H1 (cell line): Measurements from ENCODE around the gene GHRH. TPM values are rescaled to one million over a fixed set of nuclear protein-coding genes. Genes with fewer than 3 reads are reported as not detected.

Experiments used
- CTCF ChIA-PET: fragments of 300-600 bp; sonication (Branson Sonifier 250); formaldehyde crosslinking; loops from one replicate; lab custom pipeline; 2021; ENCODE audit not compliant: partially characterized antibody; lab: Charles Lee
- POLR2A ChIA-PET: fragments of 300-600 bp; sonication (Branson Sonifier 250); formaldehyde crosslinking; loops from one replicate; lab custom pipeline; 2021; ENCODE audit warnings: inconsistent platforms; ENCODE audit not compliant: partially characterized antibody; lab: Charles Lee
- DNase-seq, 2 experiments: peaks; one replicate each; pipeline versions ENCODE4 v3.0.0 to v3.0.0-alpha.2; 2010 to 2022; ENCODE audit warnings: low spot score in 2 of 2, low read depth in 1 of 2, mixed read lengths in 1 of 2
- FAIRE-seq: peaks from 2 replicates; lab custom pipeline; 2011; peaks lifted over from hg19 to GRCh38; lab: Jason Lieb, UNC
- H2AFZ ChIP-seq: 2 replicates; pipeline ENCODE4 v1.8.1; 2012; ENCODE audit warnings: low read length, inconsistent platforms
- H2AK5ac ChIP-seq: 2 replicates; pipeline ENCODE4 v1.6.1; 2013; ENCODE audit warnings: low read depth, low read length
- H2BK120ac ChIP-seq: replicated peaks from 2 replicates; pipeline ENCODE3; 2013; ENCODE audit warnings: low read depth, low read length, inconsistent platforms
- H2BK12ac ChIP-seq: 2 replicates; pipeline ENCODE4 v1.6.1; 2013; ENCODE audit warnings: low read depth, low read length
- H2BK15ac ChIP-seq: 2 replicates; pipeline ENCODE4 v1.6.1; 2013; ENCODE audit warnings: low read length
- H2BK20ac ChIP-seq: 2 replicates; pipeline ENCODE4 v1.6.1; 2013; ENCODE audit warnings: low read length
- H2BK5ac ChIP-seq: 2 replicates; pipeline ENCODE4 v1.6.1; 2013; ENCODE audit warnings: low read depth, low read length
- H3K14ac ChIP-seq: 2 replicates; pipeline ENCODE4 v1.6.1; 2013; ENCODE audit warnings: inconsistent platforms; ENCODE audit not compliant: insufficient read length
- H3K18ac ChIP-seq: 2 replicates; pipeline ENCODE4 v1.6.1; 2013; ENCODE audit warnings: low read length; ENCODE audit errors: extremely low read depth
- H3K23ac ChIP-seq: 2 replicates; pipeline ENCODE4 v1.6.1; 2013; ENCODE audit warnings: inconsistent platforms; ENCODE audit not compliant: insufficient read length
- H3K23me2 ChIP-seq: 2 replicates; pipeline ENCODE4 v1.6.1; 2013; ENCODE audit warnings: low read depth, low read length
- H3K27ac ChIP-seq: 2 replicates; pipeline ENCODE4 v1.6.1; 2011; ENCODE audit warnings: low read depth, low read length, inconsistent platforms
- H3K27me3 ChIP-seq, 4 experiments: replicated peaks in 1 of 4; 1 replicate in 1 of 4; 2 replicates in 3 of 4; pipeline versions ENCODE4 v1.6.1 to v1.8.1; 2011 to 2013; ENCODE audit warnings: low read length in 3 of 4, mild to moderate bottlenecking in 3 of 4, inconsistent platforms in 2 of 4, mixed read lengths in 2 of 4, moderate library complexity in 1 of 4; ENCODE audit not compliant: control insufficient read depth in 3 of 4, insufficient read depth in 3 of 4; ENCODE audit errors: extremely low read depth in 1 of 4
- H3K36me3 ChIP-seq, 4 experiments: 2 replicates each; pipeline versions ENCODE4 v1.6.1 to v1.8.1; 2011 to 2013; ENCODE audit warnings: mild to moderate bottlenecking in 4 of 4, low read length in 3 of 4, moderate library complexity in 2 of 4, control low read depth in 1 of 4, inconsistent platforms in 1 of 4; ENCODE audit not compliant: insufficient read depth in 4 of 4, control insufficient read depth in 2 of 4
- H3K4ac ChIP-seq: replicated peaks from 2 replicates; pipeline ENCODE3; 2013; ENCODE audit warnings: low read length, low read depth, mixed read lengths, inconsistent platforms; ENCODE audit not compliant: insufficient read length
- H3K4me1 ChIP-seq, 4 experiments: replicated peaks in 1 of 4; 1 replicate in 1 of 4; 2 replicates in 3 of 4; pipeline versions ENCODE4 v1.6.1 to v1.8.1; 2011 to 2013; ENCODE audit warnings: low read length in 3 of 4, inconsistent platforms in 2 of 4, mixed read lengths in 1 of 4; ENCODE audit not compliant: insufficient read depth in 4 of 4, control insufficient read depth in 3 of 4
- H3K4me2 ChIP-seq, 2 experiments: 2 replicates each; pipeline versions ENCODE4 v1.6.1 to v1.8.1; 2011 to 2013; ENCODE audit warnings: low read depth in 2 of 2, low read length in 2 of 2, control low read depth in 1 of 2, inconsistent platforms in 1 of 2, mild to moderate bottlenecking in 1 of 2; ENCODE audit not compliant: insufficient read depth in 1 of 2
- H3K4me3 ChIP-seq, 4 experiments: fragments of 200-600, 300-600 bp in 1 of 4; sonication (generic), shearing (Covaris generic), sonication (Bioruptor Twin) in 1 of 4; 2 replicates each; pipeline versions ENCODE4 v1.5.1 to v1.8.1; 2011 to 2016; ENCODE audit warnings: low read length in 4 of 4, low read depth in 3 of 4, control low read depth in 2 of 4, inconsistent platforms in 2 of 4, mild to moderate bottlenecking in 2 of 4, mixed read lengths in 1 of 4, moderate library complexity in 1 of 4; ENCODE audit not compliant: insufficient read depth in 2 of 4; ENCODE audit errors: extremely low read depth in 1 of 4
- H3K56ac ChIP-seq: replicated peaks from 2 replicates; pipeline ENCODE3; 2013; ENCODE audit warnings: low read depth, mild to moderate bottlenecking, mixed read lengths, low read length, inconsistent platforms; ENCODE audit not compliant: insufficient read length
- H3K79me1 ChIP-seq: 2 replicates; pipeline ENCODE4 v1.6.1; 2013; ENCODE audit warnings: low read depth, low read length, control low read depth
- H3K79me2 ChIP-seq, 2 experiments: 2 replicates each; pipeline versions ENCODE4 v1.6.1 to v1.8.1; 2012 to 2013; ENCODE audit warnings: low read length in 2 of 2, mild to moderate bottlenecking in 2 of 2, inconsistent platforms in 1 of 2; ENCODE audit not compliant: insufficient read depth in 2 of 2, control insufficient read depth in 1 of 2
- H3K9ac ChIP-seq, 4 experiments: replicated peaks in 1 of 4; 1 replicate in 1 of 4; 2 replicates in 3 of 4; pipeline versions ENCODE4 v1.6.1 to v1.8.1; 2011 to 2013; ENCODE audit warnings: low read depth in 3 of 4, low read length in 3 of 4, control low read depth in 2 of 4, mild to moderate bottlenecking in 2 of 4, moderate library complexity in 2 of 4, inconsistent platforms in 1 of 4; ENCODE audit errors: extremely low read depth in 1 of 4
- H3K9me3 ChIP-seq, 2 experiments: 2 replicates each; pipeline versions ENCODE4 v1.6.1 to v1.8.1; 2012 to 2013; ENCODE audit warnings: mild to moderate bottlenecking in 2 of 2, moderate library complexity in 2 of 2, control low read depth in 1 of 2, inconsistent platforms in 1 of 2, low read depth in 1 of 2, low read length in 1 of 2, mixed read lengths in 1 of 2; ENCODE audit not compliant: insufficient read depth in 2 of 2
- H4K20me1 ChIP-seq, 2 experiments: replicated peaks in 1 of 2; 2 replicates each; pipeline versions ENCODE3 to v1.8.1; 2011 to 2013; ENCODE audit warnings: inconsistent platforms in 2 of 2, low read length in 2 of 2, mild to moderate bottlenecking in 1 of 2; ENCODE audit not compliant: insufficient read depth in 2 of 2, control insufficient read depth in 1 of 2
- H4K5ac ChIP-seq: 2 replicates; pipeline ENCODE4 v1.6.1; 2013; ENCODE audit warnings: low read length, low read depth, mixed read lengths, inconsistent platforms; ENCODE audit not compliant: insufficient read length
- H4K8ac ChIP-seq: 2 replicates; pipeline ENCODE4 v1.8.0; 2013; ENCODE audit warnings: mild to moderate bottlenecking, moderate library complexity, low read length, inconsistent platforms; ENCODE audit not compliant: insufficient read depth; ENCODE audit errors: extremely low read depth
- H4K91ac ChIP-seq: replicated peaks from 2 replicates; pipeline ENCODE3; 2013; ENCODE audit warnings: low read length, mixed read lengths, inconsistent platforms; ENCODE audit not compliant: insufficient read length
- ASH2L ChIP-seq: fragments of 200-600, 300-600 bp; sonication (generic); IDR thresholded peaks from one replicate; pipeline ENCODE4 v1.7.1; 2017; ENCODE audit warnings: low read length
- BACH1 ChIP-seq: IDR thresholded peaks from 2 replicates; pipeline ENCODE4 v1.6.1; 2012; ENCODE audit warnings: low read length, improper control_type of control experiment
- HDAC6 ChIP-seq: IDR thresholded peaks from one replicate; pipeline ENCODE4 v1.7.1; 2012; ENCODE audit warnings: low read depth, mild to moderate bottlenecking, inconsistent platforms, low read length, moderate library complexity
- NANOG ChIP-seq: IDR thresholded peaks from 2 replicates; pipeline ENCODE4 v1.6.1; 2011; ENCODE audit warnings: low read length, low read depth, mild to moderate bottlenecking, inconsistent platforms; ENCODE audit not compliant: insufficient read depth, poor library complexity, severe bottlenecking
- NRF1 ChIP-seq: IDR thresholded peaks from 2 replicates; pipeline ENCODE4 v1.6.1; 2011; ENCODE audit warnings: mild to moderate bottlenecking, low read depth, low read length, improper control_type of control experiment
- RXRA ChIP-seq: IDR thresholded peaks from 2 replicates; pipeline ENCODE4 v1.6.1; 2011; ENCODE audit warnings: low read depth, mild to moderate bottlenecking, low read length, moderate library complexity; ENCODE audit not compliant: insufficient read depth
- SP2 ChIP-seq: IDR thresholded peaks from 2 replicates; pipeline ENCODE4 v1.6.1; 2012; ENCODE audit warnings: mild to moderate bottlenecking, low read length, inconsistent platforms
- SUZ12 ChIP-seq: fragments of 200-600 bp; sonication (generic); IDR thresholded peaks from 2 replicates; pipeline ENCODE4 v1.6.1; 2012; ENCODE audit warnings: mild to moderate bottlenecking, inconsistent platforms, low read length, moderate library complexity, mixed read lengths
- TAF7 ChIP-seq: optimal IDR thresholded peaks from 2 replicates; pipeline ENCODE3; 2011; ENCODE audit warnings: low read depth, mild to moderate bottlenecking, inconsistent platforms, low read length, moderate library complexity, borderline replicate concordance
- TCF12 ChIP-seq: IDR thresholded peaks from 2 replicates; pipeline ENCODE4 v1.6.1; 2011; ENCODE audit warnings: low read depth, mild to moderate bottlenecking, low read length
- TEAD4 ChIP-seq: IDR thresholded peaks from 2 replicates; pipeline ENCODE4 v1.6.1; 2012; ENCODE audit warnings: low read depth, low read length, inconsistent platforms, mixed read lengths
- WGBS, 2 experiments: shearing (Covaris generic) in 1 of 2; methylation state at CpG; one replicate each; pipeline versions ENCODE4 v1.1.6 to v1.1.7; 2013 to 2015; ENCODE audit warnings: low lambda C conversion rate in 2 of 2, mixed read lengths in 2 of 2, inconsistent platforms in 1 of 2, low coverage in 1 of 2, missing lambda C conversion rate in 1 of 2; ENCODE audit not compliant: insufficient replicate concordance in 2 of 2, insufficient coverage in 1 of 2, insufficient read length in 1 of 2; ENCODE audit errors: extremely low coverage in 1 of 2, missing lambda C conversion rate in 1 of 2; 5-methylcytosine and 5-hydroxymethylcytosine counted together
- polyA plus RNA-seq, 7 experiments: library from polyadenylated mRNA; depleted of rRNA in 3 of 7; stranded (reverse) in 5 of 7; unstranded in 2 of 7; fragments of >200 nt in 5 of 7; fragments of 200-250 nt in 2 of 7; gene quantifications; 1 replicate in 5 of 7; 2 replicates in 1 of 7; 4 replicates in 1 of 7; pipeline versions ENCODE4 v1.2.1 to v1.2.3, GENCODE V29; 2011 to 2013; ENCODE audit warnings: missing spikeins in 2 of 7, mixed read lengths in 2 of 7
- total RNA-seq: library from RNA; stranded (reverse); fragmentation: NEBNext Ultra II Directional; extraction: Animal tissue kit (Norgen Biotek cat#: 25700); gene quantifications from 2 replicates; pipeline ENCODE4 v1.2.1, GENCODE V29; 2021
- TF ChIP-seq, protein P1 (sequence below): IDR thresholded peaks from 2 replicates; pipeline ENCODE4 v1.6.1; 2012; ENCODE audit warnings: inconsistent platforms

The GHRH gene
- total and polyA plus RNA-seq, 2 of the 8 experiments (the other 6 are each of a cell fraction or from before 2014, with no cell fraction given), result not detected

DNA sequence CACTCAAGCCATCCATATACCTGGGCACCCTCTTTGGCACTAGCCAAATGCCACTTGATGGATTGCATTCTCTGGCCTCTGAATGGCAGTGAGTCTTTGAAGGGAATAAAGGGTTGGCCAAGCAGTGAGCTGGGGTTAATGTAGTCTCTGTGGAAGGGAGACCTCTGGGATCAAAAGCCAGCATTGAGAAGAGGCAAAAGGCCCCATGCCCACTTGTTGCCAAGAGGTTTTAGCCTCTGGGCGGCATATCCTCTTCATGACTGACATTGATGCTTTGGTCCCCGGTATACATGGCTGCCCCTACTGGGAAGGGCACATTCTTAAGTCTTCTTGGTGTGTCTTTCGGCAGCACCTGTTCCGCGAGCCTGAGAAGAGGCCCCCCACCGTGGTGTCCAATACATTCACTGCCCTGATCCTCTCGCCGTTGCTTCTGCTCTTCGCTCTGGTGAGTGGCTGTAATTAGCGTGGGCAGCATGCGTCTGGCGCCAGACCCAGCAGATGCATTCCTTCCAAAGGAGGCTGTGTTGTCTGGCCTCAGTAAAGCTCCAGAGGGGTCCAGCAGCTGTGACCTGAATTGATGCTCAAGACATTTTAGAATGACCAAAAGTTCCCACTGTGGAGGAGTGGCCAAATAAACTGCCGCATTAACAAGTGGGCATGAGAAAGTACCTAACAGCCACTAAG is 29.5 kb downstream of the GHRH start:
- no peak overlapping the region for H2AFZ ChIP-seq
- H3K9me3 ChIP-seq, result no peaks in the 10 kb centered on the region
- H3K18ac ChIP-seq, result no peak overlapping the region
- H4K20me1 ChIP-seq, result peaks cover 2% of the 10 kb centered on the region in 2 experiments
- CTCF ChIA-PET, result interaction anchor here (0.6 to 1.9 kb wide), 4 partner anchors 8 to 604 kb away, joined by 3 to 6 read pairs (median 4); no protein-coding TSS in a partner anchor
- H3K23me2 ChIP-seq, result no peaks in the 10 kb centered on the region
- H2BK12ac ChIP-seq, result no peak overlapping the region
- no peak overlapping the region for H2AK5ac ChIP-seq
- H3K36me3 ChIP-seq, result peaks cover 46 to 91% (median 72%) of the 10 kb centered on the region in 4 experiments
- no peak overlapping the region for H3K23ac ChIP-seq
- H3K4me2 ChIP-seq, result no peak overlapping the region
- H2BK15ac ChIP-seq, result no peak overlapping the region
- no peak overlapping the region for H2BK20ac ChIP-seq
- H3K14ac ChIP-seq, result no peak overlapping the region
- H4K5ac ChIP-seq, result no peak overlapping the region
- H3K27me3 ChIP-seq, result no peaks in the 10 kb centered on the region
- FAIRE-seq (no peak), DNase-seq (no peak)
- H2BK120ac ChIP-seq, result no peak overlapping the region
- POLR2A ChIA-PET, result interaction anchor here (1.4 to 1.6 kb wide), 2 partner anchors 10 to 35 kb away, joined by 3 to 5 read pairs; no protein-coding TSS in a partner anchor
- no peak overlapping the region; the same call in 1 of the 2 replicates for H2BK5ac ChIP-seq
- no peak overlapping the region for H3K4ac ChIP-seq
- no peak overlapping the region for H3K4me3 ChIP-seq
- H3K79me1 ChIP-seq, result no peaks in the 10 kb centered on the region
- H3K79me2 ChIP-seq, result no peaks in the 10 kb centered on the region
- TF ChIP-seq BACH1 (no peak), NANOG (no peak), ASH2L (no peak), RXRA (no peak), SUZ12 (no peak), NRF1 (no peak), TAF7 (no peak), SP2 (no peak), HDAC6 (no peak), TCF12 (no peak), TEAD4 (no peak)
- TF ChIP-seq, protein P1, sequence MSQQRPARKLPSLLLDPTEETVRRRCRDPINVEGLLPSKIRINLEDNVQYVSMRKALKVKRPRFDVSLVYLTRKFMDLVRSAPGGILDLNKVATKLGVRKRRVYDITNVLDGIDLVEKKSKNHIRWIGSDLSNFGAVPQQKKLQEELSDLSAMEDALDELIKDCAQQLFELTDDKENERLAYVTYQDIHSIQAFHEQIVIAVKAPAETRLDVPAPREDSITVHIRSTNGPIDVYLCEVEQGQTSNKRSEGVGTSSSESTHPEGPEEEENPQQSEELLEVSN, result no peak
- H3K56ac ChIP-seq, result no peak overlapping the region
- no peak overlapping the region for H3K9ac ChIP-seq
- H3K4me1 ChIP-seq, result peaks cover 7 to 26% (median 14%) of the 10 kb centered on the region in 4 experiments; a peak in 6 of 7 replicates
- H3K27ac ChIP-seq, result no peak overlapping the region
- H4K8ac ChIP-seq, result no peak overlapping the region
- WGBS, 2 experiments, result 93% methylated on average over 13 of the region's 13 CpGs; no CpG with 5 or more reads in 1 of the 2 experiments
- no peak overlapping the region for H4K91ac ChIP-seq
